ENCODE measurements around the gene MS4A15.
"Not testable (repeated sequence)": the region's sequence is repeated elsewhere in the genome, so short reads cannot be mapped to it uniquely, and the experiment has no call there.

The MS4A15 gene

DNA sequence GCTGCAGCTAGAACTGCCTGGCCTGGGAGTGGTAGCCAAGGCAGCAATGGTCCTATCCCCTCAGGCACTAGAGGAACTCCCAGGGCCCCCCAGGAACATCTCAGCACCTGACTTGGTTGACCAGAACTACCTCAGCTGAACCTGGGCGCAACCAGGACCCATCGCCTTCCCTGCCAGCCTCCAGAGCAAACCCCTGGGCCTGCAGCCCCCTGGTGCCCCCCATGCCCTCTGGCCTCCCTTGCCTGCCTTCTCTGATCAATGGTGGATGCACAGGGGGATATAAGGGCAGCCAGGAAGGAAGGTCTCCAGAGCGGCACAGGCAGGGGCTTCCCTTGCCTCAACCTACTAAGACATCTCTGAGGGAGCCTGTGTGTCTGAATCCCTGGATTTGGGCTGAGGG lies 42.0 kb downstream of the MS4A15 start:
- no peak for ATAC-seq
- no peaks in the 10 kb centered on the region for H3K36me3 Mint-ChIP-seq
- peaks cover 5% of the 10 kb centered on the region for H3K4me1 Mint-ChIP-seq
- no peaks in the 10 kb centered on the region for H3K9me3 Mint-ChIP-seq
- no peak overlapping the region for H3K4me3 Mint-ChIP-seq
- no peak for DNase-seq (ENCODE audit: low spot score in 2 of 2)
- H3K27ac Mint-ChIP-seq = no peak overlapping the region

DNA sequence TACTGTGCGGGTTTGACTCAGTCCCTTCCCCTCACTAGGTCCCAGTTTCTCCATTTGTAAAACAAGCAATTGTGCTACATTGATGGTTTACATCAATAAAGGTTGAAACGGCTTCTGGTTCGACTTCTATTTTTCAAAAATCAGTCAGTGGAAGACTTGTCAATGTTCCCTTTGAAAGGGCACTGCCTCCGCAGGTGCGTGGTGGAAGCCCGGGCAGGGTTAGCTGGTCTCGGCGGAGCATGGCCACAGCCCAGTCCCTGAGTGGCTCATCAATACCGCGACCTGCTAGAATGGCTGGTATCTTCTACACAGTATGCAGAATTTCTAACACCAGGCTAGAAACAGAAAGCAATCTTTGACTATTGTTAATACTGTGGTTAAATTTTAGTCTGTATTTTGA lies 44.5 kb downstream of the MS4A15 start:
- Mint-ChIP-seq H3K9me3 (no peaks in the 10 kb centered on the region), H3K4me3 (no peak overlapping the region), H3K36me3 (no peaks in the 10 kb centered on the region), H3K27ac (no peak overlapping the region), H3K4me1 (peaks cover 5% of the 10 kb centered on the region)
- ATAC-seq = no peak
- no peak for DNase-seq (ENCODE audit: low spot score in 2 of 2)

DNA sequence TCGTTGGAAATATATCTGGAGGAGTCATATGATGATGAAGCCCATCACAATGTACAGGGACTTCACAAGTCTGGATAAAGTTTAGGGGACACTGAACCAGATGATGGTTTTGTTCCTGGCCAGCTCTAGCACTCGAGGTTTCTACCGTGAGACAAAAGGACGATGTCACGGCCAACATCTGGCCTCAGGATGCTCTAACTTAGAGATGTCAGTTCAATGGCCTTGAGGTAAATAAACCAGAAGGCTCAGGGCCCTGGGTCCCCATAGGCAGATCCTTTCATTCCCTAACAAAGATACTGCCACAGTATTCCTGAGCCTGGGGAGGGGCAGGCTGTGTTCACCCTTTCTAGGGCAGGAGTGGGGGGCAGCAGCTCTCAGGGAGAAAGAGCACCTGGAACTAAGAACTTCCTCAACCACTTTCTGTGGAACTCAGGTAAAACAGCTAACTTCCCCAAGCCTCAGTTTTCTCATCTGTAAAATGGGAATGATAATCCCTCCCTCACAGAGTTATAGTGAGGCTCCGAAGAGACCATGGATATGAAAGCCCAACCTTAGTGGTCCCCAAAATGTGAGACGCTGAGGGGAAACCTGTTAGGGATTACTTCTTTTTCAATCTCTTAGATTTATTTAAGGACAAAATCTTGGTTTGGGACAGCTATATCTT lies 46.7 kb downstream of the MS4A15 start:
- no peak overlapping the region for H3K4me3 Mint-ChIP-seq
- peaks cover 5% of the 10 kb centered on the region for H3K4me1 Mint-ChIP-seq
- no peaks in the 10 kb centered on the region for H3K9me3 Mint-ChIP-seq
- DNase-seq (ENCODE audit: low spot score in 2 of 2) (no peak), ATAC-seq (no peak)
- no peak overlapping the region for H3K27ac Mint-ChIP-seq
- no peaks in the 10 kb centered on the region for H3K36me3 Mint-ChIP-seq

DNA sequence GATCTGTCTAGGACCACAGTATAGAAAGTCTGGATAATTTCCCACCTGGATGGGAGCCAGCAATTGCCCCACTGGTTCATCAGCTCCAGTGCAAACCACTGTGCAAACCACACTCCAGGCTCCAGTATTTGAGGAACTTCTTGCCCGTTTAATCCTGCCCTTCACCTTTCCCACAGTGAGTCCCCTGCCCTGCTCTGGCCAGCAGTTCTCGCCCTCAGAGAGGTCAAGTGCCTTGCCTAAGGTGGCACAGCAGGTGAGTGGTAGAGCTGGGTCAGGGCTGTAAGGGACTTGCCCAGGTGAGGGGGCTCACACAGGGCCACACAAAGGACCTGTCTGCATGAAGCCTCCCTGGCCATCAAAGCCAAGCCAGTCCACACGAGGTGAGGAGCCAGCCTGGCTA lies 52.6 kb downstream of the MS4A15 start:
- H3K36me3 Mint-ChIP-seq = no peaks in the 10 kb centered on the region
- H3K4me3 Mint-ChIP-seq = no peak overlapping the region
- H3K27ac Mint-ChIP-seq = no peak overlapping the region
- ATAC-seq (no peak), DNase-seq (ENCODE audit: low spot score in 2 of 2) (no peak)
- H3K9me3 Mint-ChIP-seq = no peaks in the 10 kb centered on the region
- H3K4me1 Mint-ChIP-seq = no peaks in the 10 kb centered on the region

DNA sequence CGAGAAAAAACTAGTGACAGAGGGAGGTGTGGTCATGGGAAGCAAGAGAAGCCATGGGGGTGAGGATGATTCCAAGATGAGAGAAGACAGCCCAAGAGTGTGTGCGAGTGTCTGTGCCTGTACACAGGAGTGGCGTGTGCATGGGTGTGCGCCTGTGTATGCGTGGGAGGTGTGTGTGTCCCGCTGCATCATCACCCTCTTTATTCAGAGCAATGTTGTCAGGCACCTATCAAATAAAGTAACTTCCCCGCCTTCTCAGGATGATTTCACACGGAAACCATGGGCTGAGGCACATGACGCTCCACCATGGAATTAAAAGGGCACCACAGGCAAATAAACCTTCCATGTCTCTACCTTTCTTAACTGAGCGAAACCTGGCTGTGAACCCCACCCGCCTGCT lies 53.0 kb downstream of the MS4A15 start:
- DNase-seq (ENCODE audit: low spot score in 2 of 2) (no peak), ATAC-seq (no peak)
- Mint-ChIP-seq H3K9me3 (no peaks in the 10 kb centered on the region), H3K4me1 (no peaks in the 10 kb centered on the region), H3K4me3 (no peak overlapping the region), H3K36me3 (no peaks in the 10 kb centered on the region), H3K27ac (no peak overlapping the region)

DNA sequence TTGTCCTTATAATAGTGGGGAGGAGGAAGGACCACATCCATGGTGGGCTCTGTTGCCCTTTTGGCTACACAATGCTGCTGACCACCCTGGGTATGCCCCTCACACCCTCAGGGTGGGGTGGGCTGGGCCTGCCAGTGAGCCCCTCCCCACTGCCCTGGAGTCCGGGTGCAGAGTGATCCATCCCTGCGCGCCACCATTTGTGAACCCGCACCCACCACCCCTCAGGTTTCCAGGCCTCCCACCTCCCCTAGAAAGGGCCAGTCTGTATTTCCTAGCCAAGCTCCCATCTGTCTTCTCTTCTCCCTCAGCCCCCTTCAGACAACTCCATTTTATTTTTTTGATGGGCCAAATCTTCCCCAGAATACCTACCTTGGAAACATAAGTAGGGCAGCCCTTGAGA lies 53.5 kb downstream of the MS4A15 start:
- H3K27ac Mint-ChIP-seq = no peak overlapping the region
- no peaks in the 10 kb centered on the region for H3K4me1 Mint-ChIP-seq
- no peak overlapping the region for H3K4me3 Mint-ChIP-seq
- no peaks in the 10 kb centered on the region for H3K36me3 Mint-ChIP-seq
- DNase-seq (ENCODE audit: low spot score in 2 of 2) = no peak
- H3K9me3 Mint-ChIP-seq = no peaks in the 10 kb centered on the region
- peak; percentile 6 for ATAC-seq

DNA sequence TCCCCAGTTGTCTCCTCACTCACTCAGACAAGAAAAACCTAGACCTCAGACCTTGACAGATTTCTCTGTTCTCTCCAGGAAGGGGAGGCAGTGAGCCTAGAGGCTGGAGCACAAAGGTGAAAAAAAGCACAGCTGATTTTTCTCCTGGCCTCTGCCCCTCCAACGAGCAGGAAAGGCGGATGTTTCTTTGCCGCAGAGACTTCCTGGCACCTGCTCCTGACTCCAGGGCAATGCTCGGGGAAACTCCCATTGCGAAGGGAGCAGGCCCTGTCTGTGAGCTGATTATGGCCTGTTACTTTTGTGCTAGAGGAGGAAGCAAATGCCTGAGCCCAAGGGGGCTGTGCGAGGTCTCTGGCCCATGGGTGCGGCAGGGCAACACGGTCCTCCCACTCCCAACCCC lies 53.9 kb downstream of the MS4A15 start:
- ATAC-seq (no peak), DNase-seq (ENCODE audit: low spot score in 2 of 2) (no peak)
- no peaks in the 10 kb centered on the region for H3K36me3 Mint-ChIP-seq
- no peaks in the 10 kb centered on the region for H3K9me3 Mint-ChIP-seq
- H3K27ac Mint-ChIP-seq = no peak overlapping the region
- H3K4me1 Mint-ChIP-seq = no peaks in the 10 kb centered on the region
- no peak overlapping the region for H3K4me3 Mint-ChIP-seq

DNA sequence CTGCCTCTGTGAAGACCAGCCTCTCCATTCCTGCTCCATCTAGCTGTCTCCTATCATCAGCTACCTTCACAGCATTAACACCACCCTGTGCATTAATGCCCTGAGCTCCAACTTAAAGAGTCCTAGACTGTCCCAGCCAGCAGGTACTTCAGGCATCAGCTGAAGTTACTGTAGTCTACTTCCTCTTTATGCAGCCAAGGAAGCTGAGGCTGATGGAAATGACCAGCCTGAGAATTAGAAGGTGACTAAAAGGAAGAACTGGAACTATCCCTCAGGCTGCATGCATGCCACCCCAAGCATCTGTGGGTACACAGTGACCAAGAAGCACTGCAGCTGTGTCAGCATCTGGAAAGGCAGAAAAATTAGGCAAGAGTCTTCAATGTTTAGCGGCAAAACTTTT lies 56.7 kb downstream of the MS4A15 start:
- ATAC-seq (no peak), DNase-seq (ENCODE audit: low spot score in 2 of 2) (no peak)
- H3K9me3 Mint-ChIP-seq = no peaks in the 10 kb centered on the region
- no peaks in the 10 kb centered on the region for H3K36me3 Mint-ChIP-seq
- H3K27ac Mint-ChIP-seq = no peak overlapping the region
- no peak overlapping the region for H3K4me3 Mint-ChIP-seq
- H3K4me1 Mint-ChIP-seq = no peaks in the 10 kb centered on the region

DNA sequence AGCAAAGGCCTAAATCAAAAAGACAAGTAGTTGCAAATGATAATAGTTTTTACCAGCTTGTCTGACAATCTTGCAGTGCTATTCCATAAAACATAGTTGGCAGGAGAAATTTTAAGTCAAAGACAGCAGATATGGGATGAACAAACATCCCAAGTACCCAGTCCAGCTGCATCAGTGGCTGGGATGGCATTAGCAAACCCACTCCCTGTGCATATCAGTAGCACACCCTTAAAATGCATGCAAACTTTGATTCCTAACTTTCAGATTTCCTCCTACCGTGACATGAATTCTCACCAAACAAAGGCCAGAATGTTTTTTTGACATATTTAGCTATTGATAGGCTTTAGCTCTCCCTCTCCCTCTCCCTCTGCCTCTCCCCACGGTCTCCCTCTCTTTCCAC lies 57.4 kb downstream of the MS4A15 start:
- Mint-ChIP-seq H3K4me1 (no peaks in the 10 kb centered on the region), H3K9me3 (no peaks in the 10 kb centered on the region), H3K36me3 (no peaks in the 10 kb centered on the region)

DNA sequence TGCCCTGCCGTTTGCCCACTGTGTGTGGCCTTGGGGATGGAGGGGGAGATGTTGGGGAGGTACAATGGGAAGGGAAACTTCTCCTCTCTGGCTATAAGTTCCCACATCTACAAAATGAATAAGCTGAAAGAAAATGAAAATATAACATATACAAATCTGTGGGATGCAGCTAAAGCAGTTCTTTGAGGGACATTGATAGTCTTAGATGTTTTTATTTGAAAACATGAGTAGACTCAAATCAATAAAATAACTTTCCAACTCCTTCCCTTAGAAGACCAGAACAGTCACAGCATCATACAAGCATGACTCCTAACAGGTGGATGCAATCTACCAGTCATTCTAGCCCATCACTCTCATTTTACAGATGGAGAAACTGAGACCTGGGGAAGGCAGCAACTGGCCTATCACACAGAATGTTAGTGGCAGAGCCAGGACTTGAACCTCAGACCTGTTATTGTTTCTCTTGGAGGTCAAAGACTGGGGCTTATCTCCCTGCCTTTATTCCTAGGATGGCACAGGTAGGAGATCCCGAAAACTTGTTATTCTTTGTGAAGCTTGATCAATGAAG lies 60.0 kb downstream of the MS4A15 start:
- no peak overlapping the region for H3K4me3 Mint-ChIP-seq
- no peaks in the 10 kb centered on the region for H3K36me3 Mint-ChIP-seq
- ATAC-seq = no peak
- no peaks in the 10 kb centered on the region for H3K9me3 Mint-ChIP-seq
- no peak overlapping the region for H3K27ac Mint-ChIP-seq
- H3K4me1 Mint-ChIP-seq = no peaks in the 10 kb centered on the region
- no peak for DNase-seq (ENCODE audit: low spot score in 2 of 2)

More for the DNA sequence above, 57.4 kb downstream of the MS4A15 start:
- Mint-ChIP-seq H3K4me3 (no peak overlapping the region), H3K27ac (no peak overlapping the region)
- DNase-seq (ENCODE audit: low spot score in 2 of 2) (no peak), ATAC-seq (no peak)

DNA sequence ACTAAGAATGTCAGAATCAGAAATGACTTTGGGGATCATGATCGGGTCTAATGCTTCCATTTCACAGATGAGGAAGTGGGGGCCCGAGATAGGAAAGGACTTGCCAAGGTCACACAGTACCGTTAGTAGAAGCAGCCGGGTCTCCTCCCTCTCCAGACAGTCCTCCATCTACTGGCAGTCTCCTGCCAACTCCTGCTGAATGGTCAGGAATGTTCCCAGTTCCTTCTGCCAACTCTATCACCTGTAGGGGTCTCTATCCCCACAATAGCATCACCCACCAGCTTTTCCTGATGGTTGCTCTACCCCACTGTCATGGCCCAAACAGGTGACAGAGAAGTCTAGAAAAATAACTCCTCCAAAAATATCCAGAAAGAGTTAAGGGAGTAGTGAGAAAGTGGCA lies 61.4 kb downstream of the MS4A15 start:
- H3K4me3 Mint-ChIP-seq = no peak overlapping the region
- DNase-seq (ENCODE audit: low spot score in 2 of 2) (no peak), ATAC-seq (no peak)
- H3K27ac Mint-ChIP-seq = no peak overlapping the region
- no peaks in the 10 kb centered on the region for H3K36me3 Mint-ChIP-seq
- no peaks in the 10 kb centered on the region for H3K9me3 Mint-ChIP-seq
- no peaks in the 10 kb centered on the region for H3K4me1 Mint-ChIP-seq

DNA sequence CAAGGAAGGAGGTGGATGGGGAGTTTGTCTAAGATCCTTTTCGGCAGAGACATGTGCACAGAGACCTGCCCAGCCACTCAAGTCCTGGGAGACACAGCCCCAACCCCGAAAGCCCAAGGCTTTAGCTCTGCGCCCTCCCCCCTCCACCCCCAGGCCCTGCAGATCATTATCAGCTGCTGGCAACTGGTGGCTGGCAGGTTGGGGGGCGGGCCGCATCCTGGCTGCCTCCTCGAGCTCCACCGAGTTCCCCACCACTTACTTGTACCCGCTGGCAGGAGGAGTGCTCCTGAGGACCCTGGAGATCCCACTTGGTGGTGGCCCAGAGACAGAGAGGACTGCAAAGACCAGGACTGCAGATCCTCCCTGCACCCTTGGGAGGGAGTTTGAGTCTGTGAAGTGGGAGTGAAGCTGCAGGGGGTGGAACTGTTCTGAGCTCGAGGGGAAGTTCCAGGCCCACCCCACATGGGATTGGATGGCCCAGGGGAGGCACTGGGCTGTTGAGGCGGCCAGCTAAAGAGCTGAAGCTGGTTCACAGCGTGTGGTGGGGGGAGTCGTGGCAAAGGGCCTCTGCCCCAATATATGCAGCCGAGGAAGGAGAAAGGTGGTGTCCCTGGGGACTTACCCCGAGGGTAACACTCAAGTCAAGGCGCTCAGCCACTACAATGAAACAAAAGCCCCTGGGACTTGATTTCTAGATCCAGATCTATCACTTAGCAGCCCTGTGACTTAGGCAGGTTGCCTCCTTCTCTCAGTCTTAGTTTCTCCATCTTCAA lies 65.3 kb downstream of the MS4A15 start:
- Mint-ChIP-seq H3K36me3 (no peaks in the 10 kb centered on the region), H3K4me1 (no peaks in the 10 kb centered on the region), H3K27ac (peak overlapping the region; percentile 56), H3K4me3 (no peak overlapping the region), H3K9me3 (no peaks in the 10 kb centered on the region)
- ATAC-seq (no peak), DNase-seq (ENCODE audit: low spot score in 2 of 2) (no peak)

DNA sequence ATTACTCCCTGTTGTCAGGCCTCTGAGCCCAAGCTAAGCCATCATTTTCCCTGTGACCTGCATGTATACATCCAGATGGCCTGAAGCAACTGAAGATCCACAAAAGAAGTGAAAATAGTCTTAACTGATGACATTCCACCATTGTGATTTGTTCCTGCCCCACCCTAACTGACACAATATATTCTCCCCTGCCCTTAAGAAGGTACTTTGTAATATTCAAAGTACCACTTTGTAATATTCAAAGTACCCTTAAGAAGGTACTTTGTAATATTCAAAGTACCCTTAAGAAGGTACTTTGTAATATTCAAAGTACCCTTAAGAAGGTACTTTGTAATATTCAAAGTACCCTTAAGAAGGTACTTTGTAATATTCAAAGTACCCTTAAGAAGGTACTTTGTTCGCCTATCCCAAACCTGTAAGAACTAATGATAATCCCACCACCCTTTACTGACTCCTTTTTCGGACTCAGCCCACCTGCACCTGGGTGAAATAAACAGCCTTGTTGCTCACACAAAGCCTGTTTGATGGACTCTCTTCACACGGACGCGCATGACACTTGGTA lies 67.2 kb downstream of the MS4A15 start:
- H3K4me3 Mint-ChIP-seq; H3K9me3 Mint-ChIP-seq; DNase-seq (ENCODE audit: low spot score in 2 of 2); H3K27ac Mint-ChIP-seq; ATAC-seq; H3K36me3 Mint-ChIP-seq; H3K4me1 Mint-ChIP-seq: not testable (repeated sequence)

DNA sequence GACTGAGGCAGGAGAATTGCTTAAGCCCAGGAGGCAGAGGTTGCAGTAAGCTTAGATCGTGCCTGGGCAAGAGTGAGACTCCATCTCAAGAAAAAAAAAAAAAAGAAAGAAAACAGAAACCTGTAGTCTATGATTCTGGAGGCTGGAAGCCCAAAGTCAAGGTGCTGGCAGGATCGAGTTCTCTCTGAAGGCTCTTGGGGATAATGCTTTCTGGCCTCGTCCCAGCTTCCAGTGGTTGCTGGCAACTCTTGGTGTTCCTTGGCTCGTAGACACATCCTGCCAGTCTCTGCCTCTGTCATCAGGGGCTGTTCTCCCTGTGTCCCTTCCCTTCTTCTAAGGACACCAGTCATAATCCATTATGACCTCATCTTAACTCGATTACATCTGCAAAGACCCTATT lies 68.5 kb downstream of the MS4A15 start:
- Mint-ChIP-seq H3K4me3 (no peak overlapping the region), H3K9me3 (no peaks in the 10 kb centered on the region), H3K36me3 (no peaks in the 10 kb centered on the region), H3K27ac (no peak overlapping the region), H3K4me1 (no peaks in the 10 kb centered on the region)
- DNase-seq (ENCODE audit: low spot score in 2 of 2) = no peak
- no peak for ATAC-seq

DNA sequence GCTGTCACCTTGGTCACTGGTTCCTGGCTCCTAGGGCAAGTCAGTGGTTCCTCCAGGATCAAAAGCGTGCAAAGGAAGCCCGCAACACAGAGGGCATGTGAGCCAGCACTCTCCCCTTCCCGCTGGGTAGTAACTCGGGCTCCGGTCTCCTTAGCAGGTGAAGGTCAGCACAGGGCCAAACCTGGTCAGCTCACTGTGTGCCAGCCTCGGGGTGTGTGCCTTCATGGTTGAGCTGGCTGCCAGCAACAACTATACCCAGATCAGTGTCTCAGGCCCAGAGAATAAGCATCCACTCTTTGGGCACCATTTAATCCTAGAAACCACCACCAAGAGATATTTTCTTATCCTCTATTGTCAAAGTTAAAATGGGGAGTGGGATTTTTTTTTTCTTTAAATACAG lies 69.1 kb downstream of the MS4A15 start:
- H3K36me3 Mint-ChIP-seq = no peaks in the 10 kb centered on the region
- H3K27ac Mint-ChIP-seq = no peak overlapping the region
- H3K4me1 Mint-ChIP-seq = no peaks in the 10 kb centered on the region
- no peak overlapping the region for H3K4me3 Mint-ChIP-seq
- no peak for ATAC-seq
- no peaks in the 10 kb centered on the region for H3K9me3 Mint-ChIP-seq
- DNase-seq (ENCODE audit: low spot score in 2 of 2) = no peak

All from stimulated activated effector memory CD8-positive, alpha-beta T cell treated with anti-CD3 and anti-CD28 coated beads, Interleukin-12 subunit alpha, Interleukin-12 subunit beta, amount 100 ng/mL, for 72 hours (primary cell).